Hepatocyte (in vitro differentiated cells): ENCODE data around the gene FADS3.

Experiments used
- EZH2phosphoT487 ChIP-seq: fragments of 200-600 bp; sonication (generic); IDR thresholded peaks from one replicate; pipeline ENCODE4 v1.6.1; 2018; ENCODE audit warnings: antibody characterized with exemption, mild to moderate bottlenecking, low read depth, moderate library complexity; ENCODE audit not compliant: unreplicated experiment, severe bottlenecking
- TF ChIP-seq, protein P1 (sequence below): fragments of 200-600 bp; sonication (generic); IDR thresholded peaks from 2 replicates; pipeline ENCODE4 v1.5.1; 2016; ENCODE audit warnings: antibody characterized with exemption, mild to moderate bottlenecking; ENCODE audit not compliant: poor library complexity

DNA sequence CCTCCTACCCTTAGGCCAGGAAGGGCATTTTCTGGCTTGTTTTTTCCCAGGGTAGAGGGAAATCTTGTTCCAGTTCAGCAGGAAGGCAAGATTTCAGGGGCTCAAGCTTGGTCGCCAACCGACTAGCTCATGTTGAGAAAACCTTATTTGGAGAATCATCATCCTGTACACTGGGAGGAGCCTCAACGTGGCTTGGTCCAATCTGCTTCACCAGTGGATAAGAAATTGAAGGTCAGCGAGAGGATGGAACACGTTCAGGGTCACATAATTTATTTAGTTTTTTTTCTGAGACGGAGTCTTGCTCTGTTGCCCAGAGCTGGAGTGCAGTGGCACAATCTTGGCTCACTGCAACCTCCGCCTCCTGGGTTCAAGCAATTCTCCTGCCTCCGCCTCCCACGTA is 42.7 kb downstream of the FADS3 start:
- TF ChIP-seq, protein P1, sequence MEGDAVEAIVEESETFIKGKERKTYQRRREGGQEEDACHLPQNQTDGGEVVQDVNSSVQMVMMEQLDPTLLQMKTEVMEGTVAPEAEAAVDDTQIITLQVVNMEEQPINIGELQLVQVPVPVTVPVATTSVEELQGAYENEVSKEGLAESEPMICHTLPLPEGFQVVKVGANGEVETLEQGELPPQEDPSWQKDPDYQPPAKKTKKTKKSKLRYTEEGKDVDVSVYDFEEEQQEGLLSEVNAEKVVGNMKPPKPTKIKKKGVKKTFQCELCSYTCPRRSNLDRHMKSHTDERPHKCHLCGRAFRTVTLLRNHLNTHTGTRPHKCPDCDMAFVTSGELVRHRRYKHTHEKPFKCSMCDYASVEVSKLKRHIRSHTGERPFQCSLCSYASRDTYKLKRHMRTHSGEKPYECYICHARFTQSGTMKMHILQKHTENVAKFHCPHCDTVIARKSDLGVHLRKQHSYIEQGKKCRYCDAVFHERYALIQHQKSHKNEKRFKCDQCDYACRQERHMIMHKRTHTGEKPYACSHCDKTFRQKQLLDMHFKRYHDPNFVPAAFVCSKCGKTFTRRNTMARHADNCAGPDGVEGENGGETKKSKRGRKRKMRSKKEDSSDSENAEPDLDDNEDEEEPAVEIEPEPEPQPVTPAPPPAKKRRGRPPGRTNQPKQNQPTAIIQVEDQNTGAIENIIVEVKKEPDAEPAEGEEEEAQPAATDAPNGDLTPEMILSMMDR, result no peak
- no peak for TF ChIP-seq EZH2phosphoT487
